Measurements from ENCODE around the gene KRTAP5-9. TPM values are rescaled to one million over a fixed set of nuclear protein-coding genes. Genes with fewer than 3 reads are reported as not detected.

KRTAP5-9 gene
- total RNA-seq, 4 donors from 2014 or later: 1.3 to 2.0 TPM; not detected in 2

GRCh38 chr11:71502026-71502425 is 46.2 kb upstream of the KRTAP5-9 start:
- H3K36me3 ChIP-seq: peaks cover 0 to 83% (median 0%) of the 10 kb centered on the region in 3 donors
- H3K9me3 ChIP-seq: no peaks in the 10 kb centered on the region
- no peaks in the 10 kb centered on the region for H3K4me1 ChIP-seq
- H3K27me3 ChIP-seq: no peaks in the 10 kb centered on the region
- TF ChIP-seq POLR2A (IDR thresholded peaks at IDR 0.05) (no peak), CTCF (IDR thresholded peaks at IDR 0.05) (no peak)
- H3K4me3 ChIP-seq: no peak overlapping the region
- DNase-seq: no peak
- no peak overlapping the region for H3K27ac ChIP-seq

- Histone ChIP-seq H3K27me3 (no peaks in the 10 kb centered on the region), H3K27ac (no peak overlapping the region), H3K36me3 (peaks cover 0 to 74% (median 0%) of the 10 kb centered on the region in 3 donors), H3K4me1 (no peaks in the 10 kb centered on the region), H3K4me3 (no peak overlapping the region), H3K9me3 (peaks cover 0 to 4% (median 0%) of the 10 kb centered on the region in 4 donors)
- no peak for DNase-seq
- TF ChIP-seq CTCF (IDR thresholded peaks at IDR 0.05): no peak
- no peak for TF ChIP-seq POLR2A (IDR thresholded peaks at IDR 0.05)
These were observed 45.3 kb upstream of the KRTAP5-9 start for GRCh38 chr11:71502871-71503435.

- Histone ChIP-seq H3K27ac (no peak overlapping the region), H3K4me3 (no peak overlapping the region), H3K36me3 (peaks cover 0 to 58% (median 0%) of the 10 kb centered on the region in 3 donors), H3K9me3 (peaks cover 0 to 4% (median under 1%) of the 10 kb centered on the region in 4 donors), H3K27me3 (no peaks in the 10 kb centered on the region), H3K4me1 (no peaks in the 10 kb centered on the region)
- peak in 1 of 3 donors; percentile 21 for DNase-seq
- TF ChIP-seq CTCF (IDR thresholded peaks at IDR 0.05): no peak
These were observed 43.7 kb upstream of the KRTAP5-9 start for GRCh38 chr11:71504531-71504930.

GRCh38 chr11:71505001-71505400 is 43.2 kb upstream of the KRTAP5-9 start:
- no peak overlapping the region for H3K27ac ChIP-seq
- no peaks in the 10 kb centered on the region for H3K27me3 ChIP-seq
- no peak for DNase-seq
- H3K36me3 ChIP-seq: peaks cover 0 to 54% (median 0%) of the 10 kb centered on the region in 3 donors
- no peak for TF ChIP-seq CTCF (IDR thresholded peaks at IDR 0.05)
- no peak for TF ChIP-seq POLR2A (IDR thresholded peaks at IDR 0.05)
- H3K9me3 ChIP-seq: peaks cover 0 to 5% (median 2%) of the 10 kb centered on the region in 4 donors
- no peak overlapping the region for H3K4me3 ChIP-seq
- H3K4me1 ChIP-seq: no peaks in the 10 kb centered on the region

GRCh38 chr11:71505781-71506180 is 42.4 kb upstream of the KRTAP5-9 start:
- Histone ChIP-seq H3K4me3 (no peak overlapping the region), H3K36me3 (peaks cover 0 to 47% (median 0%) of the 10 kb centered on the region in 3 donors), H3K9me3 (peaks cover 0 to 12% (median 2%) of the 10 kb centered on the region in 4 donors), H3K27me3 (no peaks in the 10 kb centered on the region), H3K4me1 (no peaks in the 10 kb centered on the region), H3K27ac (no peak overlapping the region)
- peak in 1 of 3 donors; percentile 8 for DNase-seq
- TF ChIP-seq CTCF (IDR thresholded peaks at IDR 0.05) (no peak), POLR2A (IDR thresholded peaks at IDR 0.05) (no peak)
